ENCODE data around the gene NPB. TPM values are rescaled to one million over a fixed set of nuclear protein-coding genes. Genes with fewer than 3 reads are reported as not detected.

The NPB gene
- total and polyA plus RNA-seq, 2 of the 8 experiments (the other 6 are each of a cell fraction or from before 2014, with no cell fraction given), result 1.5 to 2.5 TPM

DNA sequence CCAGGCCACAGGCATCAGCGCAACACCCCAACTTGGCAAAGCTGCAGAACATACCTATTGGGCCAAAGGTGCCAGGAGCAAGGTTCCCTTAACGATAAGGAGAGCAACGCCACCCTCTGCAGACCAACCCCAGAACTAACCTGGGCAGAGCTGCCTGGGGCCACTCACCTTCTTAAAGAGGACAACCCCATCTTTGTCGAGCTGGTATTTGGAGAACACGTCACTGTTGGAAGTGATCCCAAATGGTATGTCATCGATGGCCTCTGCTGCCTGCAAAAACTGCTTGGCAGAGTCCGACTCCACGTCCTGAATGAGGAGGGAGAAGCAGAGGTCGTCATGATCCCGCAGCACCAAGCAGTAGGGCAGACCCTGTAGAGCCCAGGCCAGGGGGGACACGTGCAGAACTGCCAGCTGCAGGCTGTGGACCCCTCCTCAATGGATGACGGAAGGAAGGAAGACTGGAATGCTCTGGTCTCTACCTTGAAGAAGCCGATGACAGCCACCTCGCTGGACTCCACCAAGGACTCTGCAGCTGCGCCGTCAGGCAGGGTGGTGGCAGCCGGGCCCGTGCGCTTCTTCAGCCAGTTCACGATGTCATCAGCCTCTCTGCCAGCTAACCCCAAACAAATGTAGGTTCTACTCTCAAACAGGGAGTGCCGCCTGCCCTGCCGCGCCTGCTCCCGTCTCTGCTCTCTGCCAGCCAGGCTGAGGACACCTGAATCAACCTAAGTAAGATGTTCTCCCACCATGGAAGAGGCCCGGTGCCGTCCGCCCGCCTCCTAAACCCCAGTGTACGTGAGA is 46.9 kb upstream of the NPB start:
- CTCF ChIA-PET (ENCODE audit: partially characterized antibody), result interaction anchor here (0.7 to 3.6 kb wide), 17 partner anchors 11 to 187 kb away, joined by 3 to 21 read pairs (median 5); partner anchors contain the start of genes MCRIP1 and PPP1R27
- 95% methylated on average over 29 of the region's 29 CpGs; no CpG with 5 or more reads in 1 of the 2 experiments for WGBS, 2 experiments (ENCODE audit: extremely low coverage in 1 of 2, insufficient coverage in 1 of 2, insufficient read length in 1 of 2, insufficient replicate concordance in 2 of 2, low coverage in 1 of 2, low lambda C conversion rate in 2 of 2, missing lambda C conversion rate in 1 of 2)

More for the DNA sequence above, 46.9 kb upstream of the NPB start:
- H2AK5ac ChIP-seq (ENCODE audit: low read depth, low read length), result no peak overlapping the region
- no peaks in the 10 kb centered on the region; a peak in 1 of 7 replicates for H3K27me3 ChIP-seq (replicated peaks in 1 of 4; ENCODE audit: control insufficient read depth in 3 of 4, extremely low read depth in 1 of 4, insufficient read depth in 3 of 4, low read length in 3 of 4)
- H3K4me3 ChIP-seq (ENCODE audit: extremely low read depth in 1 of 4, insufficient read depth in 2 of 4, low read depth in 3 of 4, low read length in 4 of 4), result no peak overlapping the region
- no peak overlapping the region for H2BK12ac ChIP-seq (ENCODE audit: low read depth, low read length)
- H3K56ac ChIP-seq (replicated peaks; ENCODE audit: insufficient read length, low read depth, low read length), result no peak overlapping the region
- H2BK15ac ChIP-seq (ENCODE audit: low read length), result no peak overlapping the region
- peaks cover 9 to 19% of the 10 kb centered on the region in 2 experiments for H4K20me1 ChIP-seq (replicated peaks in 1 of 2; ENCODE audit: control insufficient read depth in 1 of 2, insufficient read depth in 2 of 2, low read length in 2 of 2)
- no peak overlapping the region for H2BK20ac ChIP-seq (ENCODE audit: low read length)
- no peak overlapping the region for H3K9ac ChIP-seq (replicated peaks in 1 of 4; ENCODE audit: extremely low read depth in 1 of 4, low read depth in 3 of 4, low read length in 3 of 4)
- no peak overlapping the region for H3K27ac ChIP-seq (ENCODE audit: low read depth, low read length)
- no peak overlapping the region for H3K18ac ChIP-seq (ENCODE audit: extremely low read depth, low read length)
- H4K8ac ChIP-seq (ENCODE audit: extremely low read depth, insufficient read depth, low read length), result no peak overlapping the region
- peaks cover 16% of the 10 kb centered on the region for H3K79me1 ChIP-seq (ENCODE audit: low read depth, low read length)
- H2AFZ ChIP-seq (ENCODE audit: low read length), result no peak overlapping the region
- DNase-seq (ENCODE audit: low read depth in 1 of 2, low spot score in 2 of 2), result no peak
- no peak overlapping the region for H2BK5ac ChIP-seq (ENCODE audit: low read depth, low read length)
- H3K23ac ChIP-seq (ENCODE audit: insufficient read length), result no peak overlapping the region
- no peak overlapping the region for H4K91ac ChIP-seq (replicated peaks; ENCODE audit: insufficient read length, low read length)
- peaks cover 8% of the 10 kb centered on the region for H3K23me2 ChIP-seq (ENCODE audit: low read depth, low read length)
- TF ChIP-seq, protein P1, sequence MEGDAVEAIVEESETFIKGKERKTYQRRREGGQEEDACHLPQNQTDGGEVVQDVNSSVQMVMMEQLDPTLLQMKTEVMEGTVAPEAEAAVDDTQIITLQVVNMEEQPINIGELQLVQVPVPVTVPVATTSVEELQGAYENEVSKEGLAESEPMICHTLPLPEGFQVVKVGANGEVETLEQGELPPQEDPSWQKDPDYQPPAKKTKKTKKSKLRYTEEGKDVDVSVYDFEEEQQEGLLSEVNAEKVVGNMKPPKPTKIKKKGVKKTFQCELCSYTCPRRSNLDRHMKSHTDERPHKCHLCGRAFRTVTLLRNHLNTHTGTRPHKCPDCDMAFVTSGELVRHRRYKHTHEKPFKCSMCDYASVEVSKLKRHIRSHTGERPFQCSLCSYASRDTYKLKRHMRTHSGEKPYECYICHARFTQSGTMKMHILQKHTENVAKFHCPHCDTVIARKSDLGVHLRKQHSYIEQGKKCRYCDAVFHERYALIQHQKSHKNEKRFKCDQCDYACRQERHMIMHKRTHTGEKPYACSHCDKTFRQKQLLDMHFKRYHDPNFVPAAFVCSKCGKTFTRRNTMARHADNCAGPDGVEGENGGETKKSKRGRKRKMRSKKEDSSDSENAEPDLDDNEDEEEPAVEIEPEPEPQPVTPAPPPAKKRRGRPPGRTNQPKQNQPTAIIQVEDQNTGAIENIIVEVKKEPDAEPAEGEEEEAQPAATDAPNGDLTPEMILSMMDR (IDR thresholded peaks at IDR 0.05; ENCODE audit: control extremely low read depth in 1 of 3, insufficient read depth in 1 of 3, low read depth in 1 of 3, low read length in 3 of 3), result peak in 1 of 3 experiments; percentile 38; a peak in 2 of 4 replicates
- TF ChIP-seq, protein P2, sequence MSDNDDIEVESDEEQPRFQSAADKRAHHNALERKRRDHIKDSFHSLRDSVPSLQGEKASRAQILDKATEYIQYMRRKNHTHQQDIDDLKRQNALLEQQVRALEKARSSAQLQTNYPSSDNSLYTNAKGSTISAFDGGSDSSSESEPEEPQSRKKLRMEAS (IDR thresholded peaks at IDR 0.05), result no peak
- peak; percentile 51 to 60 for TF ChIP-seq RAD21 (IDR thresholded peaks at IDR 0.05 in 1 of 2, conservative IDR thresholded peaks at IDR 0.05 in 1 of 2; ENCODE audit: low read depth in 2 of 2, low read length in 2 of 2)
- POLR2A ChIA-PET (ENCODE audit: partially characterized antibody), result interaction anchor here (0.6 to 1.7 kb wide), 13 partner anchors 10 to 148 kb away, joined by 3 to 17 read pairs (median 3); partner anchors contain the start of genes ALYREF, ANAPC11 and MCRIP1
- peaks cover 0 to 5% (median 5%) of the 10 kb centered on the region in 4 experiments; a peak in 5 of 7 replicates for H3K4me1 ChIP-seq (replicated peaks in 1 of 4; ENCODE audit: control insufficient read depth in 3 of 4, insufficient read depth in 4 of 4, low read length in 3 of 4)
- no peak overlapping the region for H3K14ac ChIP-seq (ENCODE audit: insufficient read length)
- no peaks in the 10 kb centered on the region for H3K9me3 ChIP-seq (ENCODE audit: insufficient read depth in 2 of 2, low read depth in 1 of 2, low read length in 1 of 2)
- no peak overlapping the region for H4K5ac ChIP-seq (ENCODE audit: insufficient read length, low read depth, low read length)
- H2BK120ac ChIP-seq (replicated peaks; ENCODE audit: low read depth, low read length), result no peak overlapping the region
- H3K4ac ChIP-seq (replicated peaks; ENCODE audit: insufficient read length, low read depth, low read length), result no peak overlapping the region
- FAIRE-seq, result no peak
- peaks cover 13 to 27% of the 10 kb centered on the region in 2 experiments for H3K79me2 ChIP-seq (ENCODE audit: control insufficient read depth in 1 of 2, insufficient read depth in 2 of 2, low read length in 2 of 2)
- peaks cover 22 to 53% (median 35%) of the 10 kb centered on the region in 4 experiments; a peak in 6 of 8 replicates for H3K36me3 ChIP-seq (ENCODE audit: control insufficient read depth in 2 of 4, insufficient read depth in 4 of 4, low read length in 3 of 4)
- no peak overlapping the region for H3K4me2 ChIP-seq (ENCODE audit: insufficient read depth in 1 of 2, low read depth in 2 of 2, low read length in 2 of 2)
